ENCODE data around the gene MGMT. TPM values are rescaled to one million over a fixed set of nuclear protein-coding genes. Genes with fewer than 3 reads are reported as not detected.

Gene MGMT
- total and polyA plus RNA-seq, 2 of the 4 experiments (the other 2 are of a cell fraction), result 11.5 to 17.8 TPM

- Histone ChIP-seq H3K18ac (ENCODE audit: low read depth, low read length) (no peak overlapping the region), H3K36me3 (ENCODE audit: control insufficient read depth, insufficient read depth, low read length) (no peaks in the 10 kb centered on the region), H3K56ac (ENCODE audit: extremely low read depth, insufficient read depth, low read length) (no peak overlapping the region), H3K4me2 (ENCODE audit: low read depth, low read length) (no peak overlapping the region), H3K4me1 (ENCODE audit: control insufficient read depth, insufficient read depth, low read length) (no peaks in the 10 kb centered on the region; the same call in 1 of the 2 replicates), H3K9me3 (ENCODE audit: control insufficient read depth, insufficient read depth, low read length) (no peaks in the 10 kb centered on the region), H4K5ac (ENCODE audit: low read depth, low read length) (no peak overlapping the region), H2AFZ (replicated peaks; ENCODE audit: low read length, poor library complexity) (no peak overlapping the region), H3K4ac (ENCODE audit: low read depth, low read length) (no peak overlapping the region), H3K23ac (ENCODE audit: low read depth, low read length) (no peak overlapping the region), H3K27me3 (ENCODE audit: control insufficient read depth, insufficient read depth, low read length) (no peaks in the 10 kb centered on the region), H3K9ac (ENCODE audit: low read depth, low read length) (no peak overlapping the region), H2BK20ac (ENCODE audit: low read depth, low read length) (no peak overlapping the region), H4K20me1 (ENCODE audit: insufficient read depth, low read length) (no peaks in the 10 kb centered on the region), H3K9me1 (ENCODE audit: insufficient read depth, low read length) (no peaks in the 10 kb centered on the region), H2AK5ac (ENCODE audit: low read depth, low read length) (no peak overlapping the region), H3K27ac (ENCODE audit: insufficient read depth, low read length) (no peak overlapping the region), H3K4me3 (ENCODE audit: insufficient read depth, low read depth, low read length) (no peak overlapping the region), H2AK9ac (replicated peaks; ENCODE audit: low read depth, low read length, poor library complexity) (no peak overlapping the region), H3K14ac (replicated peaks; ENCODE audit: low read depth, low read length) (no peak overlapping the region), H4K8ac (ENCODE audit: low read depth in 2 of 2, low read length in 2 of 2) (no peak overlapping the region), H2BK15ac (ENCODE audit: low read depth, low read length) (no peak overlapping the region), H4K91ac (ENCODE audit: insufficient read depth, low read depth, low read length) (no peak overlapping the region), H2BK5ac (ENCODE audit: low read depth, low read length, poor library complexity, severe bottlenecking) (no peak overlapping the region), H2BK120ac (ENCODE audit: low read depth, low read length) (no peak overlapping the region), H3K79me1 (ENCODE audit: low read depth in 1 of 2, low read length in 2 of 2) (no peaks in the 10 kb centered on the region)
- DNase-seq (no peak), ATAC-seq (ENCODE audit: low read depth) (no peak)
- in situ Hi-C loops (cut with MboI; ENCODE audit: low sequenced_read_pairs) (no loop called here), intact Hi-C loops (cut with micrococcal nuclease) (no loop called here), dilution Hi-C loops (cut with HindIII; ENCODE audit: low sequenced_read_pairs, unreplicated experiment) (no loop called here)
- BruUV-seq (replicated peaks), result no TSS peak
- POLR2A ChIA-PET (ENCODE audit: unreplicated experiment), result no interaction called here
- CTCF ChIA-PET, result no interaction called here
- WGBS, 2 experiments (ENCODE audit: extremely low coverage in 2 of 2, insufficient read length in 1 of 2), result 79% methylated on average over 5 of the region's 26 CpGs; no CpG with 5 or more reads in 1 of the 2 experiments
- no peak for TF ChIP-seq SMC3 (IDR thresholded peaks at IDR 0.05; ENCODE audit: low read depth, low read length)
- no peak for TF ChIP-seq MXI1 (IDR thresholded peaks at IDR 0.05; ENCODE audit: borderline replicate concordance, low read depth, low read length)
- TF ChIP-seq RCOR1 (IDR thresholded peaks at IDR 0.05; ENCODE audit: insufficient replicate concordance, low read length), result no peak
- no peak for TF ChIP-seq NFE2L2 (IDR thresholded peaks at IDR 0.05; ENCODE audit: low read depth, low read length)
- TF ChIP-seq CEBPB (IDR thresholded peaks at IDR 0.05; ENCODE audit: low read depth, low read length), result no peak
- no peak for TF ChIP-seq BHLHE40 (IDR thresholded peaks at IDR 0.05; ENCODE audit: low read depth, low read length)
- no peak for TF ChIP-seq FOS (IDR thresholded peaks at IDR 0.05; ENCODE audit: low read depth, low read length)
- TF ChIP-seq POLR2A (IDR thresholded peaks at IDR 0.05; ENCODE audit: low read depth, low read length), result no peak
- TF ChIP-seq USF2 (IDR thresholded peaks at IDR 0.05; ENCODE audit: low read depth, low read length), result no peak
- no peak for TF ChIP-seq MAFK (IDR thresholded peaks at IDR 0.05; ENCODE audit: low read depth, low read length)
- TF ChIP-seq ELK1 (IDR thresholded peaks at IDR 0.05; ENCODE audit: borderline replicate concordance, low read depth, low read length), result no peak
- no peak for TF ChIP-seq MAZ (IDR thresholded peaks at IDR 0.05; ENCODE audit: borderline replicate concordance, low read depth, low read length)
- TF ChIP-seq CHD1 (IDR thresholded peaks at IDR 0.05; ENCODE audit: low read depth, low read length), result no peak
- TF ChIP-seq RAD21 (IDR thresholded peaks at IDR 0.05; ENCODE audit: low read length), result no peak
- no peak for TF ChIP-seq RFX5 (IDR thresholded peaks at IDR 0.05; ENCODE audit: low read depth, low read length)
Observed at GRCh38 chr10:129703287-129704137, 236.5 kb downstream of the MGMT start.

Data from IMR-90 (cell line).